ENCODE data around the gene CCL24.

DNA sequence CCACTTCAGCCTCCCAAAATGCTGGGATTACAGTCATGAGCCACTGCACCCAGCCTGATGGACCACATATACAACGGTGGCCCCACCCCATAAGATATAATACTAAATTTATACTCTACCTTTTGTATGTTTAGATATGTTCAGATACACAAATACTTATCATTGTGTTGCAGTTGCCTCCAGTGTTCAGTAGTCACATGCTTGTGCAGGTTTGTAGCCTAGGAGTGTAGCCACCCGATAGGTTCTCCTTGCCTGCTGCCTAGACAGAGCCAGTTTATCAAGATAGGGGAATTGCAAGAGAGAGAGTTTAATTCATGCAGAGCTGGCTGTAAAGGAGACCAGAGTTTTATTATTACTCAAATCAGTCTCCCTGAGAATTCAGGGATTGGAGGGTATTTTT is 9.6 kb downstream of the CCL24 start:
- TF ChIP-seq, protein P1, sequence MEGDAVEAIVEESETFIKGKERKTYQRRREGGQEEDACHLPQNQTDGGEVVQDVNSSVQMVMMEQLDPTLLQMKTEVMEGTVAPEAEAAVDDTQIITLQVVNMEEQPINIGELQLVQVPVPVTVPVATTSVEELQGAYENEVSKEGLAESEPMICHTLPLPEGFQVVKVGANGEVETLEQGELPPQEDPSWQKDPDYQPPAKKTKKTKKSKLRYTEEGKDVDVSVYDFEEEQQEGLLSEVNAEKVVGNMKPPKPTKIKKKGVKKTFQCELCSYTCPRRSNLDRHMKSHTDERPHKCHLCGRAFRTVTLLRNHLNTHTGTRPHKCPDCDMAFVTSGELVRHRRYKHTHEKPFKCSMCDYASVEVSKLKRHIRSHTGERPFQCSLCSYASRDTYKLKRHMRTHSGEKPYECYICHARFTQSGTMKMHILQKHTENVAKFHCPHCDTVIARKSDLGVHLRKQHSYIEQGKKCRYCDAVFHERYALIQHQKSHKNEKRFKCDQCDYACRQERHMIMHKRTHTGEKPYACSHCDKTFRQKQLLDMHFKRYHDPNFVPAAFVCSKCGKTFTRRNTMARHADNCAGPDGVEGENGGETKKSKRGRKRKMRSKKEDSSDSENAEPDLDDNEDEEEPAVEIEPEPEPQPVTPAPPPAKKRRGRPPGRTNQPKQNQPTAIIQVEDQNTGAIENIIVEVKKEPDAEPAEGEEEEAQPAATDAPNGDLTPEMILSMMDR (IDR thresholded peaks at IDR 0.05): no peak
- no peak for TF ChIP-seq POLR2A (IDR thresholded peaks at IDR 0.05)

Measured in body of pancreas (tissue), 4 donors.